GM18909 (cell line): Measurements from ENCODE around the gene PSAPL1.

Source experiments
- ATAC-seq: cut with Tn5 transposase; IDR thresholded peaks from one replicate; pipeline ENCODE4 v1.9.1; 2021; ENCODE audit warnings: mild to moderate bottlenecking; ENCODE audit not compliant: unreplicated experiment, poor library complexity

The PSAPL1 gene

GRCh38 chr4:7434766-7435150, at the start of gene PSAPL1:
Gene PSAPL1, minus strand, starts transcription at chr4:7434930. Its CDS starts 51 bp downstream, at chr4:7434879.
- no peak for ATAC-seq

- ATAC-seq: no peak
Measured at GRCh38 chr4:7481227-7481626, 46.5 kb upstream of the PSAPL1 start.

GRCh38 chr4:7480423-7480822, 45.7 kb upstream of the PSAPL1 start:
- no peak for ATAC-seq

- ATAC-seq: no peak
Measured at GRCh38 chr4:7478665-7479064, 43.9 kb upstream of the PSAPL1 start.

GRCh38 chr4:7477695-7478094, 43.0 kb upstream of the PSAPL1 start:
- no peak for ATAC-seq

GRCh38 chr4:7476820-7477219, 42.1 kb upstream of the PSAPL1 start:
- ATAC-seq: no peak

GRCh38 chr4:7475207-7475606, 40.5 kb upstream of the PSAPL1 start:
- ATAC-seq: no peak

- ATAC-seq: no peak
Measured at GRCh38 chr4:7474320-7474719, 39.6 kb upstream of the PSAPL1 start.

GRCh38 chr4:7473081-7473480, 38.4 kb upstream of the PSAPL1 start:
- ATAC-seq: no peak

- no peak for ATAC-seq
Measured at GRCh38 chr4:7472442-7473013, 37.8 kb upstream of the PSAPL1 start.

GRCh38 chr4:7470522-7471128, 35.9 kb upstream of the PSAPL1 start:
- no peak for ATAC-seq

GRCh38 chr4:7470111-7470510, 35.4 kb upstream of the PSAPL1 start:
- ATAC-seq: no peak

GRCh38 chr4:7469023-7469422, 34.3 kb upstream of the PSAPL1 start:
- ATAC-seq: no peak

GRCh38 chr4:7467471-7467870, 32.7 kb upstream of the PSAPL1 start:
- ATAC-seq: no peak

GRCh38 chr4:7466904-7467303, 32.2 kb upstream of the PSAPL1 start:
- no peak for ATAC-seq

GRCh38 chr4:7466215-7466614, 31.5 kb upstream of the PSAPL1 start:
- ATAC-seq: no peak

GRCh38 chr4:7465017-7465416, 30.3 kb upstream of the PSAPL1 start:
- ATAC-seq: no peak

GRCh38 chr4:7464259-7464655, 29.5 kb upstream of the PSAPL1 start:
- no peak for ATAC-seq

- ATAC-seq: no peak
Measured at GRCh38 chr4:7463566-7464258, 29.0 kb upstream of the PSAPL1 start.

GRCh38 chr4:7462509-7462971, 27.8 kb upstream of the PSAPL1 start:
- no peak for ATAC-seq

GRCh38 chr4:7461230-7461629, 26.5 kb upstream of the PSAPL1 start:
- no peak for ATAC-seq

GRCh38 chr4:7460566-7460965, 25.8 kb upstream of the PSAPL1 start:
- no peak for ATAC-seq
